ENCODE data around the gene MYMX. TPM values are rescaled to one million over a fixed set of nuclear protein-coding genes. Genes with fewer than 3 reads are reported as not detected.
"Not testable (repeated sequence)": the region's sequence is repeated elsewhere in the genome, so short reads cannot be mapped to it uniquely, and the experiment has no call there.

Gene MYMX
- total RNA-seq, 2 donors from 2014 or later: not detected

- intact Hi-C loops (cut with DNase I, micrococcal nuclease): no loop called here
- no peak for ATAC-seq
- no peak for DNase-seq
These were observed 10.5 kb downstream of the MYMX start for GRCh38 chr6:44227148-44227793.

GRCh38 chr6:44228031-44228430, 11.3 kb downstream of the MYMX start:
- ATAC-seq: no peak
- intact Hi-C loops (cut with DNase I, micrococcal nuclease): no loop called here
- DNase-seq: no peak

- no peak for ATAC-seq
- intact Hi-C loops (cut with DNase I, micrococcal nuclease): no loop called here
These were observed 11.7 kb downstream of the MYMX start for GRCh38 chr6:44228433-44228832.

GRCh38 chr6:44228836-44229235, 12.1 kb downstream of the MYMX start:
- intact Hi-C loops (cut with DNase I, micrococcal nuclease): no loop called here
- ATAC-seq: no peak
- no peak for DNase-seq

More at GRCh38 chr6:44228433-44228832, 11.7 kb downstream of the MYMX start:
- DNase-seq: no peak

GRCh38 chr6:44229376-44230033, 12.8 kb downstream of the MYMX start:
- DNase-seq (no peak), ATAC-seq (no peak)
- intact Hi-C loops (cut with DNase I, micrococcal nuclease): loop anchor here in 1 of 2 donors (5.0 kb wide), 1 partner anchor 57 kb away; no protein-coding TSS in a partner anchor

GRCh38 chr6:44230034-44230675, 13.4 kb downstream of the MYMX start:
- DNase-seq (no peak), ATAC-seq (no peak)
- intact Hi-C loops (cut with DNase I, micrococcal nuclease): loop anchor here in 1 of 2 donors (5.0 kb wide), 1 partner anchor 58 kb away; no protein-coding TSS in a partner anchor

- DNase-seq, ATAC-seq: not testable (repeated sequence)
- intact Hi-C loops (cut with DNase I, micrococcal nuclease): loop anchor here in 1 of 2 donors (5.0 kb wide), 1 partner anchor 59 kb away; no protein-coding TSS in a partner anchor
These were observed 14.7 kb downstream of the MYMX start for GRCh38 chr6:44231426-44231825.

- DNase-seq (no peak), ATAC-seq (no peak)
- intact Hi-C loops (cut with DNase I, micrococcal nuclease): loop anchor here in 1 of 2 donors (5.0 kb wide), 1 partner anchor 61 kb away; no protein-coding TSS in a partner anchor
These were observed 16.2 kb downstream of the MYMX start for GRCh38 chr6:44232676-44233566.

- intact Hi-C loops (cut with DNase I, micrococcal nuclease): loop anchor here in 1 of 2 donors (5.0 kb wide), 1 partner anchor 61 kb away; no protein-coding TSS in a partner anchor
- DNase-seq (no peak), ATAC-seq (no peak)
These were observed 16.9 kb downstream of the MYMX start for GRCh38 chr6:44233567-44234100.

- DNase-seq: peak; percentile 58 to 82
- intact Hi-C loops (cut with DNase I, micrococcal nuclease): loop anchor here in 1 of 2 donors (5.0 kb wide), 1 partner anchor 62 kb away; no protein-coding TSS in a partner anchor
- peak; percentile 30 for ATAC-seq
These were observed 17.6 kb downstream of the MYMX start for GRCh38 chr6:44234101-44235025.

- DNase-seq: no peak
- intact Hi-C loops (cut with DNase I, micrococcal nuclease): no loop called here
- ATAC-seq: no peak
These were observed 18.5 kb downstream of the MYMX start for GRCh38 chr6:44235269-44235668.

- DNase-seq: no peak
- no peak for ATAC-seq
- intact Hi-C loops (cut with DNase I, micrococcal nuclease): no loop called here
These were observed 19.3 kb downstream of the MYMX start for GRCh38 chr6:44235891-44236516.

- peak; percentile 91 to 98 for DNase-seq
- intact Hi-C loops (cut with DNase I, micrococcal nuclease): no loop called here
- peak; percentile 88 for ATAC-seq
These were observed 20.5 kb downstream of the MYMX start for GRCh38 chr6:44237021-44237812.

GRCh38 chr6:44237813-44238433, 21.2 kb downstream of the MYMX start:
- intact Hi-C loops (cut with DNase I, micrococcal nuclease): no loop called here
- ATAC-seq (peak; percentile 71), DNase-seq (peak in 1 of 2 donors; percentile 83)

GRCh38 chr6:44238687-44239350, 22.1 kb downstream of the MYMX start:
- DNase-seq (no peak), ATAC-seq (peak; percentile 41)
- intact Hi-C loops (cut with DNase I, micrococcal nuclease): no loop called here

Data from left colon (tissue), 2 donors.